HepG2 (cell line): ENCODE data around the gene GRIN3B. TPM values are rescaled to one million over a fixed set of nuclear protein-coding genes. Genes with fewer than 3 reads are reported as not detected.

Source experiments
- HIVEP1 ChIP-seq: sonication (generic); formaldehyde crosslinking; IDR thresholded peaks from 2 replicates; pipeline ENCODE4 v1.4.0; 2020; ENCODE audit warnings: mild to moderate bottlenecking, missing genetic modification reagents
- MAFF ChIP-seq: IDR thresholded peaks from 2 replicates; pipeline ENCODE4 v1.6.1; 2011; ENCODE audit warnings: low read depth, low read length, improper control_type of control experiment
- NFYB ChIP-seq: sonication (generic); formaldehyde crosslinking; IDR thresholded peaks from 2 replicates; pipeline ENCODE4 v1.4.0; 2020; ENCODE audit warnings: missing genetic modification reagents
- RBM22 ChIP-seq: fragments of 200-400 bp; formaldehyde crosslinking; optimal IDR thresholded peaks from 2 replicates; pipeline ENCODE3; 2017; ENCODE audit warnings: mild to moderate bottlenecking, low read length, moderate library complexity
- SALL1 ChIP-seq: sonication (generic); formaldehyde crosslinking; IDR thresholded peaks from 2 replicates; pipeline ENCODE4 v1.8.0; 2022; ENCODE audit warnings: mild to moderate bottlenecking, missing genetic modification reagents
- THYN1 ChIP-seq: sonication (generic); formaldehyde crosslinking; IDR thresholded peaks from 2 replicates; pipeline ENCODE4 v1.8.1; 2023; ENCODE audit warnings: low read depth, mild to moderate bottlenecking, moderate library complexity, missing genetic modification reagents, borderline replicate concordance
- ZMYM3 ChIP-seq: sonication (generic); formaldehyde crosslinking; IDR thresholded peaks from 2 replicates; pipeline ENCODE4 v1.5.1; 2020; ENCODE audit warnings: mild to moderate bottlenecking, missing genetic modification reagents
- ZNF484 ChIP-seq: sonication (generic); formaldehyde crosslinking; IDR thresholded peaks from 2 replicates; pipeline ENCODE4 v1.5.1; 2020; ENCODE audit warnings: mild to moderate bottlenecking, low read depth, missing genetic modification reagents, borderline replicate concordance
- ZNF761 ChIP-seq: sonication (generic); formaldehyde crosslinking; conservative IDR thresholded peaks from 2 replicates; pipeline ENCODE4 v1.4.0; 2020; ENCODE audit warnings: mild to moderate bottlenecking, missing genetic modification reagents
- ZNF841 ChIP-seq: sonication (generic); formaldehyde crosslinking; IDR thresholded peaks from 2 replicates; pipeline ENCODE4 v1.8.1; 2023; ENCODE audit warnings: missing genetic modification reagents, borderline replicate concordance
- polyA plus RNA-seq, 8 experiments: library from polyadenylated mRNA; depleted of rRNA in 3 of 8; stranded (reverse) in 7 of 8; unstranded in 1 of 8; fragments of >200 nt; fragmentation: Illumina TruSeq in 4 of 8; extraction: Trizol in 4 of 8; gene quantifications; 2 replicates each; pipeline versions ENCODE4 v1.2.1 to v1.2.3, GENCODE V29; 2011 to 2016; ENCODE audit warnings: low read depth in 4 of 8, missing spikeins in 1 of 8, mixed read lengths in 1 of 8; ENCODE audit not compliant: insufficient read depth in 1 of 8
- total RNA-seq, 5 experiments: library from RNA; depleted of rRNA; stranded (reverse); fragments of >200 nt; fragmentation: Illumina TruSeq; extraction: Trizol; gene quantifications; 2 replicates each; pipeline ENCODE4 v1.2.3, GENCODE V29; 2016; ENCODE audit warnings: low read depth in 1 of 5
- TF ChIP-seq, protein P1 (sequence below): sonication (generic); formaldehyde crosslinking; IDR thresholded peaks from 2 replicates; pipeline ENCODE4 v1.5.0; 2020; ENCODE audit warnings: missing genetic modification reagents, mild to moderate bottlenecking, borderline replicate concordance
- TF ChIP-seq, protein P2 (sequence below): sonication (generic); formaldehyde crosslinking; IDR thresholded peaks from 2 replicates; pipeline ENCODE4 v1.5.1; 2020; ENCODE audit warnings: mild to moderate bottlenecking, moderate library complexity, missing genetic modification reagents
- TF ChIP-seq, protein P3 (sequence below): sonication (generic); formaldehyde crosslinking; IDR thresholded peaks from 2 replicates; pipeline ENCODE4 v1.8.1; 2023; ENCODE audit warnings: mild to moderate bottlenecking, missing genetic modification reagents

GRIN3B gene
- total and polyA plus RNA-seq, 2 of the 13 experiments (the other 11 are each of a cell fraction or from before 2014, with no cell fraction given), result 0.07 to 0.20 TPM

- TF ChIP-seq, protein P1, sequence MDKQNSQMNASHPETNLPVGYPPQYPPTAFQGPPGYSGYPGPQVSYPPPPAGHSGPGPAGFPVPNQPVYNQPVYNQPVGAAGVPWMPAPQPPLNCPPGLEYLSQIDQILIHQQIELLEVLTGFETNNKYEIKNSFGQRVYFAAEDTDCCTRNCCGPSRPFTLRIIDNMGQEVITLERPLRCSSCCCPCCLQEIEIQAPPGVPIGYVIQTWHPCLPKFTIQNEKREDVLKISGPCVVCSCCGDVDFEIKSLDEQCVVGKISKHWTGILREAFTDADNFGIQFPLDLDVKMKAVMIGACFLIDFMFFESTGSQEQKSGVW (CRISPR knock-in tag), result no peak
- TF ChIP-seq, protein P2, sequence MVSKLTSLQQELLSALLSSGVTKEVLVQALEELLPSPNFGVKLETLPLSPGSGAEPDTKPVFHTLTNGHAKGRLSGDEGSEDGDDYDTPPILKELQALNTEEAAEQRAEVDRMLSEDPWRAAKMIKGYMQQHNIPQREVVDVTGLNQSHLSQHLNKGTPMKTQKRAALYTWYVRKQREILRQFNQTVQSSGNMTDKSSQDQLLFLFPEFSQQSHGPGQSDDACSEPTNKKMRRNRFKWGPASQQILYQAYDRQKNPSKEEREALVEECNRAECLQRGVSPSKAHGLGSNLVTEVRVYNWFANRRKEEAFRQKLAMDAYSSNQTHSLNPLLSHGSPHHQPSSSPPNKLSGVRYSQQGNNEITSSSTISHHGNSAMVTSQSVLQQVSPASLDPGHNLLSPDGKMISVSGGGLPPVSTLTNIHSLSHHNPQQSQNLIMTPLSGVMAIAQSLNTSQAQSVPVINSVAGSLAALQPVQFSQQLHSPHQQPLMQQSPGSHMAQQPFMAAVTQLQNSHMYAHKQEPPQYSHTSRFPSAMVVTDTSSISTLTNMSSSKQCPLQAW (CRISPR knock-in tag), result 0 out of 2 replicates have a peak, but pooled peaks have one; percentile 29
- no peak for TF ChIP-seq SALL1
- no peak for TF ChIP-seq HIVEP1 (CRISPR knock-in tag)
- no peak for TF ChIP-seq ZNF484 (CRISPR knock-in tag)
- peak; percentile 67; the same call in 1 of the 2 replicates for TF ChIP-seq ZMYM3 (CRISPR knock-in tag)
- TF ChIP-seq NFYB (CRISPR knock-in tag), result peak; percentile 99
- TF ChIP-seq, protein P3, sequence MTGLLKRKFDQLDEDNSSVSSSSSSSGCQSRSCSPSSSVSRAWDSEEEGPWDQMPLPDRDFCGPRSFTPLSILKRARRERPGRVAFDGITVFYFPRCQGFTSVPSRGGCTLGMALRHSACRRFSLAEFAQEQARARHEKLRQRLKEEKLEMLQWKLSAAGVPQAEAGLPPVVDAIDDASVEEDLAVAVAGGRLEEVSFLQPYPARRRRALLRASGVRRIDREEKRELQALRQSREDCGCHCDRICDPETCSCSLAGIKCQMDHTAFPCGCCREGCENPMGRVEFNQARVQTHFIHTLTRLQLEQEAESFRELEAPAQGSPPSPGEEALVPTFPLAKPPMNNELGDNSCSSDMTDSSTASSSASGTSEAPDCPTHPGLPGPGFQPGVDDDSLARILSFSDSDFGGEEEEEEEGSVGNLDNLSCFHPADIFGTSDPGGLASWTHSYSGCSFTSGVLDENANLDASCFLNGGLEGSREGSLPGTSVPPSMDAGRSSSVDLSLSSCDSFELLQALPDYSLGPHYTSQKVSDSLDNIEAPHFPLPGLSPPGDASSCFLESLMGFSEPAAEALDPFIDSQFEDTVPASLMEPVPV, result no peak
- no peak for TF ChIP-seq ZNF841
- TF ChIP-seq THYN1 (CRISPR knock-in tag), result no peak
- no peak for TF ChIP-seq ZNF761 (CRISPR knock-in tag)
- TF ChIP-seq RBM22, result no peak
- TF ChIP-seq MAFF, result no peak
Measured at GRCh38 chr19:1040476-1041271, 40.5 kb downstream of the GRIN3B start (continued).
